Activated CD8-positive, alpha-beta T cell treated with anti-CD3 and anti-CD28 coated beads for 36 hours (primary cell): ENCODE results near the gene GUSB. TPM values are rescaled to one million over a fixed set of nuclear protein-coding genes. Genes with fewer than 3 reads are reported as not detected.
A peak's percentile ranks its signal among the peaks of the same experiment; 100 is the strongest.

ENCODE experiments used
- ATAC-seq: fragments of 200-7000 bp; cut with Tn5 transposase; one replicate; pipeline ENCODE4 v1.10.0; 2021; ENCODE audit warnings: mild to moderate bottlenecking, moderate library complexity
- CTCF ChIA-PET: fragments of 350-600 bp; sonication (Branson Sonifier 250); formaldehyde crosslinking; loops from one replicate; lab custom pipeline; 2021; ENCODE audit warnings: antibody characterized with exemption; lab: Charles Lee
- POLR2A ChIA-PET: fragments of 350-600 bp; sonication (Branson Sonifier 250); formaldehyde crosslinking; loops from one replicate; lab custom pipeline; 2021; ENCODE audit warnings: antibody characterized with exemption; lab: Charles Lee
- DNase-seq: peaks from one replicate; pipeline ENCODE4 v3.0.0-alpha.2; 2020
- H3K27ac Mint-ChIP-seq: one replicate; pipeline ENCODE4 v1.8.0; 2021; ENCODE audit warnings: mild to moderate bottlenecking, mixed read lengths
- H3K27me3 Mint-ChIP-seq: one replicate; pipeline ENCODE4 v1.8.0; 2021; ENCODE audit warnings: mixed read lengths
- H3K36me3 Mint-ChIP-seq: one replicate; pipeline ENCODE4 v1.8.0; 2021; ENCODE audit warnings: low read depth, mixed read lengths
- H3K4me1 Mint-ChIP-seq: one replicate; pipeline ENCODE4 v1.8.0; 2021; ENCODE audit warnings: low read depth, mixed read lengths
- H3K4me3 Mint-ChIP-seq: one replicate; pipeline ENCODE4 v1.8.0; 2021; ENCODE audit warnings: mild to moderate bottlenecking, moderate library complexity, mixed read lengths
- H3K9me3 Mint-ChIP-seq: one replicate; pipeline ENCODE4 v1.8.0; 2021; ENCODE audit warnings: mixed read lengths
- intact Hi-C: fragments of 100-400 bp; cut with micrococcal nuclease; formaldehyde crosslinking; loops from one replicate; pipeline ENCODE4 v1.10.0; 2022
- total RNA-seq, 2 experiments: library from RNA; stranded (reverse); gene quantifications; one replicate each; pipeline ENCODE4 v1.2.3, GENCODE V29; 2021
- TF ChIP-seq, protein P1 (sequence below): fragments of 200-600 bp; IDR thresholded peaks from one replicate; pipeline ENCODE4 v1.8.0; 2022; ENCODE audit warnings: antibody characterized with exemption, mild to moderate bottlenecking

Gene GUSB
- total RNA-seq, 2 experiments from 2014 or later = 42.0 to 48.6 TPM

- Mint-ChIP-seq H3K4me1 (peaks cover 10% of the 10 kb centered on the region), H3K9me3 (no peaks in the 10 kb centered on the region), H3K4me3 (peak overlapping the region; percentile 15), H3K36me3 (peaks cover 23% of the 10 kb centered on the region), H3K27me3 (no peaks in the 10 kb centered on the region), H3K27ac (no peak overlapping the region)
- ATAC-seq (no peak), DNase-seq (no peak)
- TF ChIP-seq, protein P1, sequence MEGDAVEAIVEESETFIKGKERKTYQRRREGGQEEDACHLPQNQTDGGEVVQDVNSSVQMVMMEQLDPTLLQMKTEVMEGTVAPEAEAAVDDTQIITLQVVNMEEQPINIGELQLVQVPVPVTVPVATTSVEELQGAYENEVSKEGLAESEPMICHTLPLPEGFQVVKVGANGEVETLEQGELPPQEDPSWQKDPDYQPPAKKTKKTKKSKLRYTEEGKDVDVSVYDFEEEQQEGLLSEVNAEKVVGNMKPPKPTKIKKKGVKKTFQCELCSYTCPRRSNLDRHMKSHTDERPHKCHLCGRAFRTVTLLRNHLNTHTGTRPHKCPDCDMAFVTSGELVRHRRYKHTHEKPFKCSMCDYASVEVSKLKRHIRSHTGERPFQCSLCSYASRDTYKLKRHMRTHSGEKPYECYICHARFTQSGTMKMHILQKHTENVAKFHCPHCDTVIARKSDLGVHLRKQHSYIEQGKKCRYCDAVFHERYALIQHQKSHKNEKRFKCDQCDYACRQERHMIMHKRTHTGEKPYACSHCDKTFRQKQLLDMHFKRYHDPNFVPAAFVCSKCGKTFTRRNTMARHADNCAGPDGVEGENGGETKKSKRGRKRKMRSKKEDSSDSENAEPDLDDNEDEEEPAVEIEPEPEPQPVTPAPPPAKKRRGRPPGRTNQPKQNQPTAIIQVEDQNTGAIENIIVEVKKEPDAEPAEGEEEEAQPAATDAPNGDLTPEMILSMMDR = no peak
- intact Hi-C loops = no loop called here
- POLR2A ChIA-PET = interaction anchor here (0.6 to 1.3 kb wide), 2 partner anchors 10 to 468 kb away, joined by 3 to 4 read pairs; no protein-coding TSS in a partner anchor
- CTCF ChIA-PET = no interaction called here
These were observed 3.0 kb downstream of the GUSB start for GRCh38 chr7:65978891-65979582.

DNA sequence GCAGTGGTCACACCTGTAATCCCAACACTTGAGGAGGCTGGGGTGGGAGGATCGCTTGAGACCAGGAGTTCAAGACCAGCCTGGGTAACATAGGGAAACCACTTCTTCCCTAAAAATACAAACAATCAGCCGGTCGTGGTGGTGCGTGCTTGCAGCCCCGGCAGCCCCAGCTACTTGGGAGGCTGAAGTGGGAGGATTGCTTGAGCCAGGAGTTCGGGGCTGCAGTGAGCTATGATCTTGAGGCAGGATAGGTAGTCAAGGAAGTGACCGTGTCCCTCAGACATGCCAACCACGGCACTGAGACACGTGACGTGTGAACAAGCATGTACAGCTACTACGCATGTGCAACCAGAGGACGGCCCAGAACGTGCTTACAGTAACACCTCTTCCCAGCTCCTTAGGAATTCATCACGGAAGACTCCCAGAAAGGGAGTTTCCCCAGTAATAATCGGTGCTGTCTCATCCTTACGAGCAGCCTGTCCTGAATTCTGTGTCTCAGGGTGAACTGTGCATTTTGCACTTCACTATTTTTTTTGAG is 5.3 kb downstream of the GUSB start:
- ChIA-PET POLR2A (interaction anchor here (0.7 kb wide), 1 partner anchor 37 kb away, joined by 3 read pairs; no protein-coding TSS in a partner anchor), CTCF (no interaction called here)
- DNase-seq = no peak
- H3K4me1 Mint-ChIP-seq = peaks cover 10% of the 10 kb centered on the region
- peaks cover 35% of the 10 kb centered on the region for H3K36me3 Mint-ChIP-seq
- H3K4me3 Mint-ChIP-seq = no peak overlapping the region
- TF ChIP-seq, protein P1 = no peak
- H3K27me3 Mint-ChIP-seq = no peaks in the 10 kb centered on the region
- no peaks in the 10 kb centered on the region for H3K9me3 Mint-ChIP-seq
- no peak overlapping the region for H3K27ac Mint-ChIP-seq
- intact Hi-C loops = no loop called here
- ATAC-seq = no peak

GRCh38 chr7:65975814-65976445 is 6.1 kb downstream of the GUSB start:
- peaks cover 38% of the 10 kb centered on the region for H3K36me3 Mint-ChIP-seq
- ChIA-PET CTCF (no interaction called here), POLR2A (interaction anchor here (0.7 to 0.8 kb wide), 2 partner anchors 17 to 38 kb away, joined by 3 read pairs; no protein-coding TSS in a partner anchor)
- no peaks in the 10 kb centered on the region for H3K27me3 Mint-ChIP-seq
- DNase-seq = no peak
- no peak overlapping the region for H3K27ac Mint-ChIP-seq
- intact Hi-C loops = no loop called here
- H3K9me3 Mint-ChIP-seq = no peaks in the 10 kb centered on the region
- peaks cover 10% of the 10 kb centered on the region for H3K4me1 Mint-ChIP-seq
- ATAC-seq = no peak
- H3K4me3 Mint-ChIP-seq = no peak overlapping the region
- TF ChIP-seq, protein P1 = no peak

GRCh38 chr7:65974876-65975275 is 7.1 kb downstream of the GUSB start:
- TF ChIP-seq, protein P1 = no peak
- Mint-ChIP-seq H3K9me3 (no peaks in the 10 kb centered on the region), H3K27ac (no peak overlapping the region), H3K36me3 (peaks cover 37% of the 10 kb centered on the region), H3K27me3 (no peaks in the 10 kb centered on the region), H3K4me1 (peaks cover 2% of the 10 kb centered on the region), H3K4me3 (no peak overlapping the region)
- intact Hi-C loops = no loop called here
- ChIA-PET POLR2A (interaction anchor here (0.8 kb wide), 1 partner anchor 16 kb away, joined by 3 read pairs; no protein-coding TSS in a partner anchor), CTCF (no interaction called here)
- DNase-seq = no peak
- no peak for ATAC-seq
